Trophoblast cell (in vitro differentiated cells and primary cell): ENCODE measurements around the gene PFN1.
A peak's percentile ranks its signal among the peaks of the same experiment; 100 is the strongest.

Source experiments
- DNase-seq, 2 donors: peaks; one replicate each; pipeline ENCODE4 v3.0.0-alpha.2; 2016
- H2AFZ ChIP-seq: 2 replicates; pipeline ENCODE4 v1.6.1; 2013; ENCODE audit warnings: low read length, moderate library complexity, mild to moderate bottlenecking; ENCODE audit not compliant: insufficient read depth, poor library complexity
- H2AK5ac ChIP-seq: 2 replicates; pipeline ENCODE4 v1.6.1; 2013; ENCODE audit warnings: mild to moderate bottlenecking, low read length
- H2BK120ac ChIP-seq: 2 replicates; pipeline ENCODE4 v1.6.1; 2013; ENCODE audit warnings: low read length, mild to moderate bottlenecking, moderate library complexity; ENCODE audit not compliant: insufficient read depth, poor library complexity
- H2BK12ac ChIP-seq: 2 replicates; pipeline ENCODE4 v1.6.1; 2013; ENCODE audit warnings: mild to moderate bottlenecking, low read length, moderate library complexity
- H2BK5ac ChIP-seq: 2 replicates; pipeline ENCODE4 v1.6.1; 2013; ENCODE audit warnings: low read length, low read depth, moderate library complexity, mild to moderate bottlenecking; ENCODE audit not compliant: poor library complexity
- H3K14ac ChIP-seq: 2 replicates; pipeline ENCODE4 v1.6.1; 2013; ENCODE audit warnings: mild to moderate bottlenecking, low read length
- H3K18ac ChIP-seq: 2 replicates; pipeline ENCODE4 v1.6.1; 2013; ENCODE audit warnings: mild to moderate bottlenecking, low read length
- H3K23ac ChIP-seq: 2 replicates; pipeline ENCODE4 v1.6.1; 2013; ENCODE audit warnings: low read length
- H3K27ac ChIP-seq: 2 replicates; pipeline ENCODE4 v1.5.1; 2013; ENCODE audit warnings: low read depth, mild to moderate bottlenecking, inconsistent platforms, low read length, moderate library complexity
- H3K27me3 ChIP-seq: 2 replicates; pipeline ENCODE4 v1.6.1; 2013; ENCODE audit warnings: inconsistent platforms, mild to moderate bottlenecking, low read length, moderate library complexity; ENCODE audit not compliant: insufficient read depth
- H3K36me3 ChIP-seq, 2 experiments: 1 replicate in 1 of 2; 2 replicates in 1 of 2; pipeline ENCODE4 v1.6.1; 2013; ENCODE audit warnings: low read length in 2 of 2, mild to moderate bottlenecking in 2 of 2, moderate library complexity in 1 of 2; ENCODE audit not compliant: insufficient read depth in 2 of 2, control insufficient read depth in 1 of 2
- H3K4ac ChIP-seq: 2 replicates; pipeline ENCODE4 v1.6.1; 2013; ENCODE audit warnings: low read depth, mild to moderate bottlenecking, low read length, moderate library complexity
- H3K4me1 ChIP-seq, 2 experiments: 1 replicate in 1 of 2; 2 replicates in 1 of 2; pipeline ENCODE4 v1.6.1; 2013; ENCODE audit warnings: low read length in 2 of 2, mild to moderate bottlenecking in 2 of 2, moderate library complexity in 1 of 2; ENCODE audit not compliant: insufficient read depth in 2 of 2, control insufficient read depth in 1 of 2
- H3K4me2 ChIP-seq: 2 replicates; pipeline ENCODE4 v1.6.1; 2013; ENCODE audit warnings: inconsistent platforms, mild to moderate bottlenecking, low read length, moderate library complexity
- H3K4me3 ChIP-seq: 2 replicates; pipeline ENCODE4 v1.5.1; 2013; ENCODE audit warnings: mild to moderate bottlenecking, low read depth, low read length, inconsistent platforms
- H3K79me1 ChIP-seq: one replicate; pipeline ENCODE4 v1.6.1; 2013; ENCODE audit warnings: low read length
- H3K79me2 ChIP-seq: 2 replicates; pipeline ENCODE4 v1.6.1; 2013; ENCODE audit warnings: low read length, mild to moderate bottlenecking; ENCODE audit not compliant: control insufficient read depth, insufficient read depth, poor library complexity
- H3K9ac ChIP-seq: 2 replicates; pipeline ENCODE4 v1.6.1; 2013; ENCODE audit warnings: mild to moderate bottlenecking, low read length
- H3K9me3 ChIP-seq: 2 replicates; pipeline ENCODE4 v1.6.1; 2013; ENCODE audit warnings: low read depth, mild to moderate bottlenecking, control low read depth, inconsistent platforms, low read length; ENCODE audit not compliant: insufficient read depth
- H4K12ac ChIP-seq: 2 replicates; pipeline ENCODE4 v1.6.1; 2013; ENCODE audit warnings: low read depth, mild to moderate bottlenecking, low read length, moderate library complexity
- H4K8ac ChIP-seq: 2 replicates; pipeline ENCODE4 v1.6.1; 2013; ENCODE audit warnings: low read depth, mild to moderate bottlenecking, low read length, moderate library complexity
- H4K91ac ChIP-seq: one replicate; pipeline ENCODE4 v1.6.1; 2013; ENCODE audit warnings: low read depth, mild to moderate bottlenecking, low read length, moderate library complexity
- WGBS: extraction: QIAGEN DNeasy Blood & Tissue Kit; methylation state at CpG from one replicate; pipeline ENCODE4 v1.1.7; 2013; ENCODE audit warnings: missing lambda C conversion rate; ENCODE audit not compliant: insufficient read length, insufficient coverage; ENCODE audit errors: extremely low coverage; 5-methylcytosine and 5-hydroxymethylcytosine counted together

Gene PFN1

GRCh38 chr17:4942760-4943508, 5.4 kb downstream of the PFN1 start:
- WGBS: no CpG with 5 or more reads among the region's 13 CpGs
- DNase-seq: no peak

GRCh38 chr17:4941319-4941610, 7.1 kb downstream of the PFN1 start:
- H2AK5ac ChIP-seq: no peak overlapping the region
- H3K4me1 ChIP-seq: peaks cover 22 to 29% of the 10 kb centered on the region in 2 experiments
- WGBS: no CpG with 5 or more reads among the region's 4 CpGs
- H4K8ac ChIP-seq: no peak overlapping the region
- no peak overlapping the region for H3K14ac ChIP-seq
- H3K36me3 ChIP-seq: peaks cover 50 to 66% of the 10 kb centered on the region in 2 experiments
- peak overlapping the region; percentile 85 for H3K4me3 ChIP-seq
- H3K79me1 ChIP-seq: peaks cover 13% of the 10 kb centered on the region
- H3K79me2 ChIP-seq: peaks cover 18% of the 10 kb centered on the region
- H3K9ac ChIP-seq: peak overlapping the region; percentile 91
- no peak overlapping the region for H2BK120ac ChIP-seq
- DNase-seq: no peak
- H3K9me3 ChIP-seq: no peaks in the 10 kb centered on the region
- H3K4me2 ChIP-seq: peak overlapping the region; percentile 93
- no peak overlapping the region for H4K91ac ChIP-seq
- no peak overlapping the region for H3K27ac ChIP-seq
- H2BK12ac ChIP-seq: no peak overlapping the region
- H3K18ac ChIP-seq: no peak overlapping the region
- no peaks in the 10 kb centered on the region for H3K27me3 ChIP-seq
- no peak overlapping the region for H2BK5ac ChIP-seq
- no peak overlapping the region for H2AFZ ChIP-seq
- H3K4ac ChIP-seq: peak overlapping the region; percentile 90
- no peak overlapping the region for H3K23ac ChIP-seq
- H4K12ac ChIP-seq: no peak overlapping the region

More at GRCh38 chr17:4942760-4943508, 5.4 kb downstream of the PFN1 start:
- H3K4me1 ChIP-seq: peaks cover 25 to 33% of the 10 kb centered on the region in 2 experiments
- H3K4me2 ChIP-seq: no peak overlapping the region
- H3K79me1 ChIP-seq: peaks cover 19% of the 10 kb centered on the region
- peak overlapping the region; percentile 14 for H3K4me3 ChIP-seq
- H3K9ac ChIP-seq: no peak overlapping the region
- no peak overlapping the region for H2BK5ac ChIP-seq
- H3K27me3 ChIP-seq: no peaks in the 10 kb centered on the region
- H3K36me3 ChIP-seq: peaks cover 45 to 58% of the 10 kb centered on the region in 2 experiments
- H3K27ac ChIP-seq: no peak overlapping the region
- no peak overlapping the region for H4K91ac ChIP-seq
- H2AK5ac ChIP-seq: no peak overlapping the region
- no peaks in the 10 kb centered on the region for H3K9me3 ChIP-seq
- no peak overlapping the region for H4K12ac ChIP-seq
- H3K79me2 ChIP-seq: peaks cover 30% of the 10 kb centered on the region
- peak overlapping the region; percentile 40 for H3K4ac ChIP-seq
- no peak overlapping the region for H2AFZ ChIP-seq
- no peak overlapping the region for H2BK120ac ChIP-seq
- no peak overlapping the region for H3K23ac ChIP-seq
- no peak overlapping the region for H3K18ac ChIP-seq
- no peak overlapping the region for H2BK12ac ChIP-seq
- H3K14ac ChIP-seq: no peak overlapping the region
- H4K8ac ChIP-seq: no peak overlapping the region

- Histone ChIP-seq H3K9me3 (no peaks in the 10 kb centered on the region), H4K12ac (peak overlapping the region; percentile 87), H2AK5ac (peak overlapping the region; percentile 95), H2BK5ac (peak overlapping the region; percentile 55), H3K27ac (peak overlapping the region; percentile 97), H3K4me1 (peaks cover 20 to 24% of the 10 kb centered on the region in 2 experiments), H2BK12ac (peak overlapping the region; percentile 38), H3K4me2 (peak overlapping the region; percentile 93), H3K36me3 (peaks cover 48 to 62% of the 10 kb centered on the region in 2 experiments), H3K14ac (peak overlapping the region; percentile 95), H3K4me3 (peak overlapping the region; percentile 85), H3K27me3 (no peaks in the 10 kb centered on the region), H3K23ac (no peak overlapping the region), H2BK120ac (peak overlapping the region; percentile 81), H2AFZ (peak overlapping the region; percentile 20), H3K79me1 (peaks cover 13% of the 10 kb centered on the region), H3K79me2 (peaks cover 18% of the 10 kb centered on the region), H3K4ac (peak overlapping the region; percentile 90), H4K91ac (peak overlapping the region; percentile 88), H3K18ac (peak overlapping the region; percentile 80), H3K9ac (peak overlapping the region; percentile 91), H4K8ac (peak overlapping the region; percentile 92)
- WGBS: no CpG with 5 or more reads among the region's 29 CpGs
- no peak for DNase-seq
Observed at GRCh38 chr17:4940555-4941318, 7.6 kb downstream of the PFN1 start.

DNA sequence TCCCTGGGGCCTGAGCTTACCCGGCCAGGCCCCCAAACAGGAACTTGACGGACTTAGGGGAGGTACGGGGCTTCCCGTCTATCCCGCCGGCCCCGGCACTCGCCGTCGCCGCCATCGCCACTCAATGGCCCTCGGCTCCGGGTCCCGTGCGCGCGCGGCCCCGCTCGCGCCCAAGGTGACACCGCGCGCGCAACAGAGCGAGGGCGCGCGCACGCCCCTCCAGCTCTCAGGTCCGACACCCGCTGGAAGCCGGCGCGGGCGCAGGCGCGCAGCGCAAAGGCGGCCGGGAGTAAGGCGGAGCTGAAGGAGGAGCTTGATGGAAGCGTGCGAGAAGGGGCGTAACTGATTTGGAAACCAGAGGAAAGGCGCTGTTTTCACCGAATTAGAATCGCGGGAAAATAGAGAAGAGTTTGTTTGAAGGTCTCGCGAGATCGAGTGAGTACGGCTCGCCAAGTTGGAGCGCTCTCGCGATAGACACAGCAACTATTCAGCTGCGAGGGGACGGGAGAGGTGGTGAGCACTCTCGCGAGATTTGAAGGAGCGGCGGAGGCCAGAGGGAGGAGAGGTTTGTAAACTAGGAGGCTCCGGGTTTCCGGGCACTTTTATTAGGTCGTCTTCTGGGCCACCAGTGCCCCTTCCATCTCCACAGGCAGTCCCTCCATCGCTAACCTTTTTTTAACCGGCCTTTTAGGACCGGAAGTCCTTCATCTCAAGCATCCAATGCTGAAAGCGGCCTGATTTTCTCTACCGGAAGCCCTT, 8.4 kb downstream of the PFN1 start, which contains the start of the genes RNF167 and SLC25A11:
Gene RNF167, plus strand, starts transcription at position 473 of the 759 bp plus-strand sequence. CDS start 642 bp downstream, outside the sequence.
Gene SLC25A11, minus strand, starts transcription at position 251 of the 759 bp plus-strand sequence. Its CDS starts 136 bp downstream, at position 115.
- Histone ChIP-seq H2BK5ac (peak within 1 kb of the TSS; percentile 62), H3K14ac (peak within 1 kb of the TSS; percentile 95), H2BK120ac (peak within 1 kb of the TSS; percentile 84), H3K9me3 (no peaks in the 10 kb centered on the region), H3K23ac (no peak within 1 kb of the TSS), H2BK12ac (peak within 1 kb of the TSS; percentile 38), H3K79me1 (peaks cover 13% of the 10 kb centered on the region), H3K4me1 (peaks cover 13 to 17% of the 10 kb centered on the region in 2 experiments), H3K18ac (peak within 1 kb of the TSS; percentile 80), H3K27me3 (no peaks in the 10 kb centered on the region), H3K27ac (peak within 1 kb of the TSS; percentile 97), H4K91ac (peak within 1 kb of the TSS; percentile 90), H2AK5ac (peak within 1 kb of the TSS; percentile 95), H2AFZ (peak within 1 kb of the TSS; percentile 73), H3K4me2 (peak within 1 kb of the TSS; percentile 93), H3K4me3 (peak within 1 kb of the TSS; percentile 85), H3K79me2 (peaks cover 18% of the 10 kb centered on the region), H4K8ac (peak within 1 kb of the TSS; percentile 94), H3K4ac (peak within 1 kb of the TSS; percentile 90), H3K9ac (peak within 1 kb of the TSS; percentile 95), H4K12ac (peak within 1 kb of the TSS; percentile 89), H3K36me3 (peaks cover 42 to 55% of the 10 kb centered on the region in 2 experiments)
- WGBS: no CpG with 5 or more reads among the region's 72 CpGs
- peak; percentile 99 to 100 for DNase-seq
